ENCODE data around the gene OVAAL.

The OVAAL gene

GRCh38 chr1:180611016-180611930 lies 52.5 kb downstream of the OVAAL start:
- TF ChIP-seq, protein P1, sequence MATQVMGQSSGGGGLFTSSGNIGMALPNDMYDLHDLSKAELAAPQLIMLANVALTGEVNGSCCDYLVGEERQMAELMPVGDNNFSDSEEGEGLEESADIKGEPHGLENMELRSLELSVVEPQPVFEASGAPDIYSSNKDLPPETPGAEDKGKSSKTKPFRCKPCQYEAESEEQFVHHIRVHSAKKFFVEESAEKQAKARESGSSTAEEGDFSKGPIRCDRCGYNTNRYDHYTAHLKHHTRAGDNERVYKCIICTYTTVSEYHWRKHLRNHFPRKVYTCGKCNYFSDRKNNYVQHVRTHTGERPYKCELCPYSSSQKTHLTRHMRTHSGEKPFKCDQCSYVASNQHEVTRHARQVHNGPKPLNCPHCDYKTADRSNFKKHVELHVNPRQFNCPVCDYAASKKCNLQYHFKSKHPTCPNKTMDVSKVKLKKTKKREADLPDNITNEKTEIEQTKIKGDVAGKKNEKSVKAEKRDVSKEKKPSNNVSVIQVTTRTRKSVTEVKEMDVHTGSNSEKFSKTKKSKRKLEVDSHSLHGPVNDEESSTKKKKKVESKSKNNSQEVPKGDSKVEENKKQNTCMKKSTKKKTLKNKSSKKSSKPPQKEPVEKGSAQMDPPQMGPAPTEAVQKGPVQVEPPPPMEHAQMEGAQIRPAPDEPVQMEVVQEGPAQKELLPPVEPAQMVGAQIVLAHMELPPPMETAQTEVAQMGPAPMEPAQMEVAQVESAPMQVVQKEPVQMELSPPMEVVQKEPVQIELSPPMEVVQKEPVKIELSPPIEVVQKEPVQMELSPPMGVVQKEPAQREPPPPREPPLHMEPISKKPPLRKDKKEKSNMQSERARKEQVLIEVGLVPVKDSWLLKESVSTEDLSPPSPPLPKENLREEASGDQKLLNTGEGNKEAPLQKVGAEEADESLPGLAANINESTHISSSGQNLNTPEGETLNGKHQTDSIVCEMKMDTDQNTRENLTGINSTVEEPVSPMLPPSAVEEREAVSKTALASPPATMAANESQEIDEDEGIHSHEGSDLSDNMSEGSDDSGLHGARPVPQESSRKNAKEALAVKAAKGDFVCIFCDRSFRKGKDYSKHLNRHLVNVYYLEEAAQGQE (IDR thresholded peaks at IDR 0.05; ENCODE audit: low read depth): no peak
- TF ChIP-seq, protein P2, sequence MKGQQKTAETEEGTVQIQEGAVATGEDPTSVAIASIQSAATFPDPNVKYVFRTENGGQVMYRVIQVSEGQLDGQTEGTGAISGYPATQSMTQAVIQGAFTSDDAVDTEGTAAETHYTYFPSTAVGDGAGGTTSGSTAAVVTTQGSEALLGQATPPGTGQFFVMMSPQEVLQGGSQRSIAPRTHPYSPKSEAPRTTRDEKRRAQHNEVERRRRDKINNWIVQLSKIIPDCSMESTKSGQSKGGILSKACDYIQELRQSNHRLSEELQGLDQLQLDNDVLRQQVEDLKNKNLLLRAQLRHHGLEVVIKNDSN (IDR thresholded peaks at IDR 0.05): no peak
- no peak for TF ChIP-seq CEBPB (IDR thresholded peaks at IDR 0.05)
- TF ChIP-seq TCF12 (IDR thresholded peaks at IDR 0.05; ENCODE audit: low read depth): no peak
- TF ChIP-seq EGR1 (IDR thresholded peaks at IDR 0.05): no peak
- no peak for TF ChIP-seq YY1 (IDR thresholded peaks at IDR 0.05; ENCODE audit: low read depth)
- no peak for TF ChIP-seq FOXM1 (IDR thresholded peaks at IDR 0.05; ENCODE audit: borderline replicate concordance, low read depth)
- TF ChIP-seq RAD21 (IDR thresholded peaks at IDR 0.05; ENCODE audit: low read depth): no peak
- TF ChIP-seq ZBTB7A (IDR thresholded peaks at IDR 0.05; ENCODE audit: low read depth): no peak
- TF ChIP-seq CREB1 (IDR thresholded peaks at IDR 0.05; ENCODE audit: low read depth): no peak
- TF ChIP-seq, protein P3, sequence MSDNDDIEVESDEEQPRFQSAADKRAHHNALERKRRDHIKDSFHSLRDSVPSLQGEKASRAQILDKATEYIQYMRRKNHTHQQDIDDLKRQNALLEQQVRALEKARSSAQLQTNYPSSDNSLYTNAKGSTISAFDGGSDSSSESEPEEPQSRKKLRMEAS (IDR thresholded peaks at IDR 0.05): no peak
- no peak for TF ChIP-seq TEAD4 (IDR thresholded peaks at IDR 0.05)

DNA sequence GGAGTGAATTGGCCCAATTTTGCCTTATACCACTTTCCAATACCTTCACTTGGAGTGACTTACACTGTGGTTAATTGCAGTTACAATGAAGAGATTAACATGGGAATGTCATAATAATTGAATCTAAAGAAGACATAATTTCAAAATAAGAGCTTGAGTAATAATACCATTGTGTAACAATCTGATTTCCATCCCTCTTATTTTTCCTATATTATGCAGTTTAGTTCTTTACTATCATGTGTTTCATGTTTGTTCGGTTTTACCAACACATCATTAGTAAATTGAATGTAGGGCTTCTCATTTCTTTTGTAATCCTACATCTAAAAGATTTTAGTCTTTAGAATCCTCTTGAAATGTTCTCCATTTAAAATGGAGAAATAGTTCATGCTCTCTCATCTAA lies 53.9 kb downstream of the OVAAL start:
- TF ChIP-seq EP300 (IDR thresholded peaks at IDR 0.05; ENCODE audit: borderline replicate concordance) (no peak), TEAD4 (IDR thresholded peaks at IDR 0.05) (no peak), TAF1 (IDR thresholded peaks at IDR 0.05; ENCODE audit: low read depth) (no peak), TCF12 (IDR thresholded peaks at IDR 0.05; ENCODE audit: low read depth) (no peak), EGR1 (IDR thresholded peaks at IDR 0.05) (no peak), ZBTB7A (IDR thresholded peaks at IDR 0.05; ENCODE audit: low read depth) (no peak), RAD21 (IDR thresholded peaks at IDR 0.05; ENCODE audit: low read depth) (no peak), YY1 (IDR thresholded peaks at IDR 0.05; ENCODE audit: low read depth) (no peak), CREB1 (IDR thresholded peaks at IDR 0.05; ENCODE audit: low read depth) (no peak), FOXM1 (IDR thresholded peaks at IDR 0.05; ENCODE audit: borderline replicate concordance, low read depth) (no peak), CEBPB (IDR thresholded peaks at IDR 0.05) (no peak), NFIC (IDR thresholded peaks at IDR 0.05) (no peak)
- TF ChIP-seq, protein P2 (IDR thresholded peaks at IDR 0.05): no peak
- TF ChIP-seq, protein P3 (IDR thresholded peaks at IDR 0.05): no peak
- TF ChIP-seq, protein P1 (IDR thresholded peaks at IDR 0.05; ENCODE audit: low read depth): no peak

DNA sequence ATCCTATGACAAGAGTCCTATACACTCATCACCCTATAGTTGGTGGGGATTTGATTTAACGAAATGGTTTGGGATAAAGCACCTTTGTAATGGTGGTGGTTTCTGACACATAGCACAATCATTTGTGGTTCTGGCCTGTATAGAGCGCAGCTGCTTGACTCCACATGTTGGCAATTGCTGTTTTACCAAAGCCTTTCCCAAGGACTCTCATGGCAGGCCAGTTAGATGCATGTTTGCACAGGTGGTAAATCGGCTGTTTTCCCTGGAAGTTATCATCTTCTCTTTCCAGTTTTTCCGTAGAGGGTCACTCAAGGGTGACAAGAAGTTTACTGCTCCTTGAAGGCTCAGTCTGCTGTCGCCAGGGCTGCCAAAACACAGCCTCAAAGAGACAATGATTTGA lies 56.0 kb downstream of the OVAAL start:
- TF ChIP-seq CREB1 (IDR thresholded peaks at IDR 0.05; ENCODE audit: low read depth): no peak
- TF ChIP-seq, protein P3 (IDR thresholded peaks at IDR 0.05): no peak
- TF ChIP-seq CEBPB (IDR thresholded peaks at IDR 0.05): no peak
- TF ChIP-seq FOXM1 (IDR thresholded peaks at IDR 0.05; ENCODE audit: borderline replicate concordance, low read depth): no peak
- no peak for TF ChIP-seq EGR1 (IDR thresholded peaks at IDR 0.05)
- TF ChIP-seq, protein P1 (IDR thresholded peaks at IDR 0.05; ENCODE audit: low read depth): no peak
- TF ChIP-seq ZBTB7A (IDR thresholded peaks at IDR 0.05; ENCODE audit: low read depth): no peak
- TF ChIP-seq TAF1 (IDR thresholded peaks at IDR 0.05; ENCODE audit: low read depth): no peak
- TF ChIP-seq RAD21 (IDR thresholded peaks at IDR 0.05; ENCODE audit: low read depth): no peak
- TF ChIP-seq, protein P2 (IDR thresholded peaks at IDR 0.05): no peak
- no peak for TF ChIP-seq YY1 (IDR thresholded peaks at IDR 0.05; ENCODE audit: low read depth)

Measured in Ishikawa (cell line).